MCF 10A (cell line): ENCODE measurements around the gene CCT5. TPM values are rescaled to one million over a fixed set of nuclear protein-coding genes. Genes with fewer than 3 reads are reported as not detected.

Experiments
- BruUV-seq: library from RNA; stranded (reverse); fragments of 400-500 nt; replicated peaks from 2 replicates; lab custom pipeline; 2021; lab: Mats Ljungman, UMichigan
- CTCF ChIA-PET: fragments of 300-600 bp; sonication (Branson Sonifier 250); formaldehyde crosslinking; extraction: SDS; loops from one replicate; lab custom pipeline; 2021; ENCODE audit warnings: antibody characterized with exemption, inconsistent platforms; lab: Yijun Ruan, JAX
- POLR2A ChIA-PET: fragments of 300-600, 350-650 bp; sonication (Branson Sonifier 250); formaldehyde crosslinking; extraction: SDS; loops from one replicate; lab custom pipeline; 2020; ENCODE audit warnings: antibody characterized with exemption, inconsistent platforms; lab: Yijun Ruan, JAX
- DNase-seq: peaks from one replicate; pipeline ENCODE4 v3.0.0-alpha.2; 2018; ENCODE audit not compliant: unreplicated experiment
- H3K27ac Mint-ChIP-seq: one replicate; pipeline ENCODE4 v1.8.0; 2022; ENCODE audit warnings: mild to moderate bottlenecking, low read depth, mixed read lengths; ENCODE audit not compliant: unreplicated experiment
- H3K27me3 Mint-ChIP-seq: one replicate; pipeline ENCODE4 v1.8.0; 2022; ENCODE audit warnings: mixed read lengths; ENCODE audit not compliant: insufficient read depth, unreplicated experiment
- H3K36me3 Mint-ChIP-seq: one replicate; pipeline ENCODE4 v1.8.0; 2022; ENCODE audit warnings: mild to moderate bottlenecking, moderate library complexity, mixed read lengths; ENCODE audit not compliant: insufficient read depth, unreplicated experiment
- H3K4me1 Mint-ChIP-seq: one replicate; pipeline ENCODE4 v1.8.0; 2022; ENCODE audit warnings: mixed read lengths; ENCODE audit not compliant: insufficient read depth, unreplicated experiment
- H3K4me3 Mint-ChIP-seq: one replicate; pipeline ENCODE4 v1.8.0; 2022; ENCODE audit warnings: mild to moderate bottlenecking, moderate library complexity, mixed read lengths; ENCODE audit not compliant: unreplicated experiment
- H3K9me3 Mint-ChIP-seq: one replicate; pipeline ENCODE4 v1.8.0; 2022; ENCODE audit warnings: mixed read lengths; ENCODE audit not compliant: unreplicated experiment
- intact Hi-C: fragments of 100-400 bp; cut with micrococcal nuclease; formaldehyde crosslinking; loops from 2 replicates; pipeline ENCODE4 v1.14.1; 2022
- total RNA-seq: library from RNA; stranded (reverse); gene quantifications from 2 replicates; pipeline ENCODE4 v1.2.3, GENCODE V29; 2022
- TF ChIP-seq, protein P1 (sequence below): fragments of 200-600 bp; IDR thresholded peaks from one replicate; pipeline ENCODE4 v1.8.0; 2022; ENCODE audit warnings: antibody characterized with exemption, mild to moderate bottlenecking; ENCODE audit not compliant: unreplicated experiment

Gene CCT5
- total RNA-seq, 1 experiment from 2014 or later, result 322 TPM

DNA sequence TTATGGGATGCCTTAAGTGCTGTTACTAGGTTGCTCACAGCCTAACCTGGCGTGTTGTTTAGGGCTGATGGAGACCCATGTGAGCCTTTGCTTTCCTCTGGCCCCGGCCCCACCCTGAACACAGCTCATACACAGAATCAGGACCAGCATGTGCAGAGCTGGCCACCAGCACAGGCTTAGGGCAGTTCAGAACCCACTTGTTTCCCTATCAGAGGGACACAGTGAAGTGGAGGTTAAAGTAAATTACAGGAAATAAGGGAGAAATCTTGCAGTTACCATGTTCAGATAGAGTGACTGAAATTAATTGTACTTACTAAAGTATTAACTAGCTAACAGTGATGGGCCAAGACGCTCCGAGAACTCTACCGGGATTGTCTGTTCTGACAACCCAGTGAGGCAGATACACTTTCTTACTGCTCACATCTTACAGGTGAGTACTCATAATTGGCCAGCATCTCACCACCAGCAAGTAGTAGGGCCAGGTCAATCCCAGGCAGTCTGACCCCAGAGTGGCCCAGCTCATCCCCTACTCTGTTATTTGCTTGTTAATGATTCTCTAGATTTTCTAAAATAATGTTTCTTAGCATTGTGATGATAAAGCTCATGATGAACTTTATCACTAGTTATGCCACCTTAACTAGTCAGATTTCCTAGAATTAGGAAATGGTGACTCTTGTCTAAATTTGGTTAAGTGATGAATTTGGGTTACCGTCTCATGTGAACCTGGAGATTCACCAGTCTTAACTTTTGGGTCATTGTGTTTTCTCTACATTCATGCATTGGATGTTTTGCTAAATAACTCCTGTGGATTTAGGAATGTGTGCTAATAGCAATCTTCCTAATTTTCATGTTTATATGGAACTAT is 15.4 kb downstream of the CCT5 start:
- Mint-ChIP-seq H3K4me3 (no peak overlapping the region), H3K27ac (no peak overlapping the region), H3K4me1 (peaks cover 20% of the 10 kb centered on the region), H3K36me3 (peaks cover 67% of the 10 kb centered on the region), H3K27me3 (no peaks in the 10 kb centered on the region), H3K9me3 (no peaks in the 10 kb centered on the region)
- TF ChIP-seq, protein P1, sequence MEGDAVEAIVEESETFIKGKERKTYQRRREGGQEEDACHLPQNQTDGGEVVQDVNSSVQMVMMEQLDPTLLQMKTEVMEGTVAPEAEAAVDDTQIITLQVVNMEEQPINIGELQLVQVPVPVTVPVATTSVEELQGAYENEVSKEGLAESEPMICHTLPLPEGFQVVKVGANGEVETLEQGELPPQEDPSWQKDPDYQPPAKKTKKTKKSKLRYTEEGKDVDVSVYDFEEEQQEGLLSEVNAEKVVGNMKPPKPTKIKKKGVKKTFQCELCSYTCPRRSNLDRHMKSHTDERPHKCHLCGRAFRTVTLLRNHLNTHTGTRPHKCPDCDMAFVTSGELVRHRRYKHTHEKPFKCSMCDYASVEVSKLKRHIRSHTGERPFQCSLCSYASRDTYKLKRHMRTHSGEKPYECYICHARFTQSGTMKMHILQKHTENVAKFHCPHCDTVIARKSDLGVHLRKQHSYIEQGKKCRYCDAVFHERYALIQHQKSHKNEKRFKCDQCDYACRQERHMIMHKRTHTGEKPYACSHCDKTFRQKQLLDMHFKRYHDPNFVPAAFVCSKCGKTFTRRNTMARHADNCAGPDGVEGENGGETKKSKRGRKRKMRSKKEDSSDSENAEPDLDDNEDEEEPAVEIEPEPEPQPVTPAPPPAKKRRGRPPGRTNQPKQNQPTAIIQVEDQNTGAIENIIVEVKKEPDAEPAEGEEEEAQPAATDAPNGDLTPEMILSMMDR, result no peak
- BruUV-seq, result no TSS peak
- CTCF ChIA-PET, result interaction anchor here (0.6 to 1.6 kb wide), 5 partner anchors 9 to 159 kb away, joined by 3 to 4 read pairs (median 3); no protein-coding TSS in a partner anchor
- no peak for DNase-seq
- POLR2A ChIA-PET, result interaction anchor here (0.7 to 4.7 kb wide), 7 partner anchors 11 to 161 kb away, joined by 3 to 19 read pairs (median 12); partner anchors contain the start of genes ATPSCKMT, CCT5 and MARCHF6
- intact Hi-C loops, result no loop called here

DNA sequence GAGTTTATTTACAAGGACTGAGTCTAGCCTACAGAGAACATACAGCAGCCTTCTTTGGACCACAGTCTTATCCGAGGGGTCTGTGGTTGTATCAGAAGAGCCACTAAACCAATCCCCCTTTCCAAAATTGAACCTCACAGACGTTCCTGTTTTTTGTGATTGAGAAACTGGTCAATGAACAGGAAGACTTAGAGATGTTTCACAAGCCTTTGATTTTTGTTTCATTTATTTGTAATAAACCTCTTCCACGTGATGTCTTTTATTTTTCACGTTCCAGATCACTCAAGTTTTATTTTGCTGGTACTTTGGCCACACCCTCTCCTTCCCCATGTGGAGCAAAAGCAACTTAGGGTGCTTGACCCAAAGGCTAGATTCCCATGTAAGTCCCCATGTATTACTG is 16.1 kb downstream of the CCT5 start:
- H3K4me1 Mint-ChIP-seq, result peaks cover 20% of the 10 kb centered on the region
- no peaks in the 10 kb centered on the region for H3K27me3 Mint-ChIP-seq
- intact Hi-C loops, result no loop called here
- BruUV-seq, result no TSS peak
- CTCF ChIA-PET, result interaction anchor here (0.6 to 1.6 kb wide), 2 partner anchors 10 to 39 kb away, joined by 3 to 4 read pairs; no protein-coding TSS in a partner anchor
- DNase-seq, result no peak
- POLR2A ChIA-PET, result interaction anchor here (0.6 to 4.7 kb wide), 5 partner anchors 12 to 160 kb away, joined by 3 to 18 read pairs (median 6); partner anchors contain the start of gene MARCHF6
- H3K36me3 Mint-ChIP-seq, result peaks cover 60% of the 10 kb centered on the region
- no peak overlapping the region for H3K4me3 Mint-ChIP-seq
- TF ChIP-seq, protein P1, result no peak
- H3K9me3 Mint-ChIP-seq, result no peaks in the 10 kb centered on the region
- peak overlapping the region; percentile 87 for H3K27ac Mint-ChIP-seq

DNA sequence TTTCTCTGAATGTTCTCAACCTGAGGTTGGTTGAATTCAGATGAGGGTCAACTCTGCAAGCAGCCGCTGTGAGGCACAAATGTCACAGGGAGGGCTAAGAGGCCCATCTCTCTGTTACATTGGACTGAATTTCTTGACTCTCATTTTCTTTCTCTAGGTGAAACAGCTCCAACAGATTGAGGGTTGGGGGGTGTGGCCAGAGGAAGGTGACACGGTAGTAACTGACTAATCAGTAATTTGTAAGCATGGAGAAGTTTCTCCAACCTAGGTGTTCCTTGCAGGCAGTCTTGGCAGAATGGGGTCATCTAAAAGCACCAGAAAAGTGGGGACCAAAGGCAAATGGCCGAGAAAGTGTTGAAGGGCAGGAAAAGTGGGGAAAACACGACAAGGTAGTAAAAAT is 16.8 kb downstream of the CCT5 start:
- TF ChIP-seq, protein P1, result no peak
- peaks cover 20% of the 10 kb centered on the region for H3K4me1 Mint-ChIP-seq
- H3K36me3 Mint-ChIP-seq, result peaks cover 55% of the 10 kb centered on the region
- H3K27me3 Mint-ChIP-seq, result no peaks in the 10 kb centered on the region
- POLR2A ChIA-PET, result interaction anchor here (0.6 to 1.9 kb wide), 5 partner anchors 16 to 159 kb away, joined by 3 to 6 read pairs (median 3); no protein-coding TSS in a partner anchor
- no peak for DNase-seq
- peak overlapping the region; percentile 87 for H3K27ac Mint-ChIP-seq
- no peak overlapping the region for H3K4me3 Mint-ChIP-seq
- intact Hi-C loops, result loop anchor here (1.0 kb wide), 1 partner anchor 18 kb away; the partner anchor contains the start of gene ATPSCKMT
- BruUV-seq, result no TSS peak
- CTCF ChIA-PET, result interaction anchor here (0.7 kb wide), 1 partner anchor 1733 kb away, joined by 3 read pairs; no protein-coding TSS in a partner anchor
- H3K9me3 Mint-ChIP-seq, result no peaks in the 10 kb centered on the region

DNA sequence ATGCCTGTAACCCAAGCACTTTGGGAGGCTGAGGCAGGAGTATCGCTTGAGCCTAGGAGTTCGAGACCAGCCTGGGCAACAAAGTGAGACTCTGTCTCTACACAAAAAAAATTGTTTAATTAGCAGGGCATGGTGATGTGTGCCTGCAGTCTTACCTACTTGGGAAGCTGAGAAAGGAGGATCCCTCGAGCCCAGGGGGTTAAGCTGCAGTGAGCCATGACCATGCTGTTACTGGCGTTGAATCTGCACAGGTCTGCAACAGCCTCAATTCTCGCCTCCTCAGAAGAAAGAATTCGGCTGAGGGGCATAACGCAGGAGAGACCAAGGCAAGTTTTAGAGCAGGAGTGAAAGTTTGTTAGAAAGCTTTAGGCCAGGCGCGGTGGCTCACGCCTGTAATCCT is 18.0 kb downstream of the CCT5 start:
- BruUV-seq, result no TSS peak
- no peak overlapping the region for H3K4me3 Mint-ChIP-seq
- no peaks in the 10 kb centered on the region for H3K27me3 Mint-ChIP-seq
- ChIA-PET CTCF (no interaction called here), POLR2A (interaction anchor here (1.0 to 1.7 kb wide), 3 partner anchors 17 to 89 kb away, joined by 3 to 5 read pairs (median 4); no protein-coding TSS in a partner anchor)
- no peaks in the 10 kb centered on the region for H3K9me3 Mint-ChIP-seq
- intact Hi-C loops, result no loop called here
- TF ChIP-seq, protein P1, result no peak
- H3K4me1 Mint-ChIP-seq, result peaks cover 20% of the 10 kb centered on the region
- H3K36me3 Mint-ChIP-seq, result peaks cover 43% of the 10 kb centered on the region
- no peak for DNase-seq
- no peak overlapping the region for H3K27ac Mint-ChIP-seq
